Endothelial cell of umbilical vein (primary cell): Measurements from ENCODE around the gene KIAA1191. TPM values are rescaled to one million over a fixed set of nuclear protein-coding genes. Genes with fewer than 3 reads are reported as not detected.

Experiments
- BruUV-seq: library from RNA; stranded (reverse); fragments of 400-500 nt; replicated peaks from 2 replicates; lab custom pipeline; 2021; lab: Mats Ljungman, UMichigan
- CTCF ChIA-PET: fragments of 300-600, 350-600 bp; sonication (Branson Sonifier 250); formaldehyde crosslinking; loops from one replicate; lab custom pipeline; 2021; ENCODE audit warnings: antibody characterized with exemption, inconsistent platforms; lab: Charles Lee
- POLR2A ChIA-PET: fragments of 300-600, 350-600 bp; sonication (Branson Sonifier 250); formaldehyde crosslinking; loops from one replicate; lab custom pipeline; 2021; ENCODE audit warnings: antibody characterized with exemption, inconsistent platforms; lab: Charles Lee
- DNase-seq: peaks from one replicate; pipeline ENCODE4 v3.0.0-alpha.2; 2011; ENCODE audit warnings: low read depth, low spot score
- FAIRE-seq: peaks from 2 replicates; lab custom pipeline; 2011; peaks lifted over from hg19 to GRCh38; lab: Jason Lieb, UNC
- H2AFZ ChIP-seq: 2 replicates; pipeline ENCODE4 v1.6.0; 2012; ENCODE audit warnings: low read depth, low read length, control low read depth, inconsistent platforms
- H3K27ac ChIP-seq: 2 replicates; pipeline ENCODE4 v1.5.1; 2011; ENCODE audit warnings: low read depth, mild to moderate bottlenecking, control low read depth, low read length, moderate library complexity; ENCODE audit not compliant: insufficient read depth
- H3K27me3 ChIP-seq, 2 experiments: 2 replicates each; pipeline versions ENCODE4 v1.6.0 to v1.6.1; 2011; ENCODE audit warnings: low read length in 2 of 2, mixed read lengths in 1 of 2; ENCODE audit not compliant: control insufficient read depth in 2 of 2, insufficient read depth in 2 of 2
- H3K36me3 ChIP-seq, 2 experiments: 2 replicates in 1 of 2; 3 replicates in 1 of 2; pipeline ENCODE4 v1.5.1; 2011; ENCODE audit warnings: low read length in 2 of 2, mild to moderate bottlenecking in 1 of 2, moderate library complexity in 1 of 2; ENCODE audit not compliant: control insufficient read depth in 2 of 2, insufficient read depth in 2 of 2; ENCODE audit errors: extremely low read depth in 1 of 2
- H3K4me1 ChIP-seq: 3 replicates; pipeline ENCODE4 v1.5.1; 2011; ENCODE audit warnings: mild to moderate bottlenecking, low read length; ENCODE audit not compliant: control insufficient read depth, insufficient read depth; ENCODE audit errors: extremely low read depth
- H3K4me2 ChIP-seq: 2 replicates; pipeline ENCODE4 v1.6.1; 2011; ENCODE audit warnings: low read length, control low read depth, mixed read lengths; ENCODE audit not compliant: insufficient read depth
- H3K4me3 ChIP-seq, 3 experiments: fragments of 200-600 bp in 1 of 3; sonication (generic), shearing (Covaris generic) in 1 of 3; replicated peaks in 1 of 3; 2 replicates each; pipeline ENCODE4 v1.5.1; 2011 to 2016; ENCODE audit warnings: control low read depth in 3 of 3, low read length in 3 of 3, mild to moderate bottlenecking in 2 of 3, inconsistent platforms in 1 of 3, low read depth in 1 of 3, moderate library complexity in 1 of 3; ENCODE audit not compliant: insufficient read depth in 1 of 3
- H3K79me2 ChIP-seq: 2 replicates; pipeline ENCODE4 v1.6.0; 2012; ENCODE audit warnings: low read length, inconsistent platforms; ENCODE audit not compliant: control insufficient read depth, insufficient read depth
- H3K9ac ChIP-seq: replicated peaks from 2 replicates; pipeline ENCODE3; 2011; ENCODE audit warnings: low read length, control low read depth; ENCODE audit not compliant: insufficient read depth; ENCODE audit errors: extremely low read depth
- H3K9me1 ChIP-seq: replicated peaks from 3 replicates; pipeline ENCODE4 v1.6.0; 2011; ENCODE audit warnings: mild to moderate bottlenecking, low read length; ENCODE audit not compliant: control insufficient read depth, insufficient read depth; ENCODE audit errors: extremely low read depth
- H3K9me3 ChIP-seq: replicated peaks from 2 replicates; pipeline ENCODE4 v1.5.1; 2012; ENCODE audit warnings: low read length, inconsistent platforms; ENCODE audit not compliant: control insufficient read depth, insufficient read depth
- H4K20me1 ChIP-seq: replicated peaks from 2 replicates; pipeline ENCODE3; 2011; ENCODE audit warnings: mild to moderate bottlenecking, low read length; ENCODE audit not compliant: control insufficient read depth, insufficient read depth; ENCODE audit errors: extremely low read depth
- EZH2 ChIP-seq: IDR thresholded peaks from 2 replicates; pipeline ENCODE4 v1.6.1; 2012; ENCODE audit warnings: borderline replicate concordance, low read depth, mild to moderate bottlenecking, moderate library complexity, low read length, inconsistent platforms; ENCODE audit not compliant: severe bottlenecking
- FOS ChIP-seq: IDR thresholded peaks from 2 replicates; pipeline ENCODE4 v1.6.1; 2011; ENCODE audit warnings: mild to moderate bottlenecking, low read length, moderate library complexity, borderline replicate concordance; ENCODE audit not compliant: insufficient read depth
- GATA2 ChIP-seq: IDR thresholded peaks from 2 replicates; pipeline ENCODE4 v1.7.0; 2011; ENCODE audit warnings: low read depth, mild to moderate bottlenecking, moderate library complexity, mixed read lengths, low read length; ENCODE audit not compliant: insufficient read length, insufficient read depth
- JUN ChIP-seq: IDR thresholded peaks from 2 replicates; pipeline ENCODE4 v1.6.1; 2011; ENCODE audit warnings: borderline replicate concordance, low read depth; ENCODE audit not compliant: insufficient read length, insufficient read depth
- MYC ChIP-seq: IDR thresholded peaks from one replicate; pipeline ENCODE4 v1.6.1; 2011; ENCODE audit warnings: mild to moderate bottlenecking, low read depth, low read length
- POLR2A ChIP-seq: IDR thresholded peaks from 2 replicates; pipeline ENCODE4 v1.6.1; 2012; ENCODE audit warnings: low read depth, mild to moderate bottlenecking, control low read depth, low read length
- POLR2AphosphoS5 ChIP-seq: IDR thresholded peaks from 2 replicates; pipeline ENCODE4 v1.6.1; 2012; ENCODE audit warnings: low read depth, mild to moderate bottlenecking, control low read depth, low read length, moderate library complexity; ENCODE audit not compliant: insufficient read depth
- dilution Hi-C: fragments of 300-500 bp; cut with MboI; formaldehyde crosslinking; loops from one replicate; pipeline ENCODE4 v1.15.0; 2019; ENCODE audit warnings: low sequenced_read_pairs; ENCODE audit not compliant: extremely low pct_ligation_motif_present
- intact Hi-C: fragments of 100-400 bp; cut with micrococcal nuclease; formaldehyde crosslinking; loops from one replicate; pipeline ENCODE4 v1.10.0; 2022
- polyA plus RNA-seq, 4 experiments: library from polyadenylated mRNA; depleted of rRNA in 3 of 4; stranded (reverse) in 3 of 4; unstranded in 1 of 4; fragments of >200 nt; gene quantifications; 2 replicates each; pipeline versions ENCODE4 v1.2.1 to v1.2.3, GENCODE V29; 2011 to 2012; ENCODE audit warnings: missing spikeins in 1 of 4
- total RNA-seq: library from RNA; stranded (reverse); gene quantifications from 2 replicates; pipeline ENCODE4 v1.2.3, GENCODE V29; 2021
- TF ChIP-seq, protein P1 (sequence below), 2 donors: IDR thresholded peaks; 1 replicate in 1 of 2; 2 replicates in 1 of 2; pipeline ENCODE4 v1.5.1; 2011; ENCODE audit warnings: low read length in 2 of 2, mild to moderate bottlenecking in 2 of 2, moderate library complexity in 2 of 2, control low read depth in 1 of 2, inconsistent platforms in 1 of 2, low read depth in 1 of 2; ENCODE audit not compliant: insufficient read depth in 1 of 2; ENCODE audit errors: extremely low read depth in 1 of 2
- TF ChIP-seq, protein P2 (sequence below): IDR thresholded peaks from 2 replicates; pipeline ENCODE4 v1.6.1; 2011; ENCODE audit not compliant: insufficient read depth, insufficient read length

KIAA1191 gene
- total and polyA plus RNA-seq, 2 donors (not counting 3 experiments of a cell fraction or from before 2014, with no cell fraction given): 114 to 116 TPM

DNA sequence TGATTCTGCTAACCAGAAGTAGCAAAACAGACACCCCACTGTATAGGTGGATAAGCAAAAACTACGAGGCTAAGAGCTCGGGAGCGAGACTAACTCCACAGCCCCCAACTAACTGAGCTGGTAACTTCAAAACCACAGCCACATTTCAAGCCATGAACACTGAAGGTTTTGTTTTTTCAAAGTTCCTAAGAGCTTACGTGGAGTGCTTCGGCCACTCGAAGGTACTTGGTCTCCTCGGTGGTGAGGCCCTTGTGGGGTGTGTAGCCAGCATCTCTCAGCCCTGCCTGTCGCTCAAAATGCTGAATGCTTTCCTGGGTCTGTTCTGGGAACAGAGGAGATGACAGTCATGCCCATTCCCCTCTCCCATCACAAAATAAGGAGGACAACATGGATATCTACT, 11.1 kb downstream of the KIAA1191 start:
- H2AFZ ChIP-seq: no peak overlapping the region
- no peaks in the 10 kb centered on the region for H3K27me3 ChIP-seq
- peaks cover 22% of the 10 kb centered on the region for H3K79me2 ChIP-seq
- H3K9me1 ChIP-seq: no peaks in the 10 kb centered on the region
- dilution Hi-C loops: no loop called here
- no peak overlapping the region for H3K4me3 ChIP-seq
- no TSS peak for BruUV-seq
- FAIRE-seq: no peak
- no peak overlapping the region for H3K9ac ChIP-seq
- no peaks in the 10 kb centered on the region for H4K20me1 ChIP-seq
- H3K4me1 ChIP-seq: no peaks in the 10 kb centered on the region
- DNase-seq: no peak
- no peak overlapping the region for H3K4me2 ChIP-seq
- no peaks in the 10 kb centered on the region for H3K9me3 ChIP-seq
- POLR2A ChIA-PET: no interaction called here
- peaks cover 20 to 43% of the 10 kb centered on the region in 2 experiments for H3K36me3 ChIP-seq
- no peak overlapping the region for H3K27ac ChIP-seq
- intact Hi-C loops: no loop called here
- CTCF ChIA-PET: interaction anchor here (1.2 kb wide), 1 partner anchor 9 kb away, joined by 3 read pairs; no protein-coding TSS in a partner anchor
- no peak for TF ChIP-seq FOS
- no peak for TF ChIP-seq GATA2
- no peak for TF ChIP-seq JUN
- TF ChIP-seq, protein P1, sequence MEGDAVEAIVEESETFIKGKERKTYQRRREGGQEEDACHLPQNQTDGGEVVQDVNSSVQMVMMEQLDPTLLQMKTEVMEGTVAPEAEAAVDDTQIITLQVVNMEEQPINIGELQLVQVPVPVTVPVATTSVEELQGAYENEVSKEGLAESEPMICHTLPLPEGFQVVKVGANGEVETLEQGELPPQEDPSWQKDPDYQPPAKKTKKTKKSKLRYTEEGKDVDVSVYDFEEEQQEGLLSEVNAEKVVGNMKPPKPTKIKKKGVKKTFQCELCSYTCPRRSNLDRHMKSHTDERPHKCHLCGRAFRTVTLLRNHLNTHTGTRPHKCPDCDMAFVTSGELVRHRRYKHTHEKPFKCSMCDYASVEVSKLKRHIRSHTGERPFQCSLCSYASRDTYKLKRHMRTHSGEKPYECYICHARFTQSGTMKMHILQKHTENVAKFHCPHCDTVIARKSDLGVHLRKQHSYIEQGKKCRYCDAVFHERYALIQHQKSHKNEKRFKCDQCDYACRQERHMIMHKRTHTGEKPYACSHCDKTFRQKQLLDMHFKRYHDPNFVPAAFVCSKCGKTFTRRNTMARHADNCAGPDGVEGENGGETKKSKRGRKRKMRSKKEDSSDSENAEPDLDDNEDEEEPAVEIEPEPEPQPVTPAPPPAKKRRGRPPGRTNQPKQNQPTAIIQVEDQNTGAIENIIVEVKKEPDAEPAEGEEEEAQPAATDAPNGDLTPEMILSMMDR (IDR thresholded peaks at IDR 0.05; ENCODE audit: extremely low read depth in 1 of 2, insufficient read depth in 1 of 2, low read depth in 1 of 2, low read length in 2 of 2): no peak
- TF ChIP-seq EZH2: no peak
- no peak for TF ChIP-seq MYC
- TF ChIP-seq POLR2AphosphoS5: no peak
- no peak for TF ChIP-seq POLR2A
- TF ChIP-seq, protein P2, sequence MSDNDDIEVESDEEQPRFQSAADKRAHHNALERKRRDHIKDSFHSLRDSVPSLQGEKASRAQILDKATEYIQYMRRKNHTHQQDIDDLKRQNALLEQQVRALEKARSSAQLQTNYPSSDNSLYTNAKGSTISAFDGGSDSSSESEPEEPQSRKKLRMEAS: no peak
